Upper lobe of right lung (tissue), 1 donor: ENCODE data around the gene OR8S1. TPM values are rescaled to one million over a fixed set of nuclear protein-coding genes. Genes with fewer than 3 reads are reported as not detected.
"Not testable (repeated sequence)": the region's sequence is repeated elsewhere in the genome, so short reads cannot be mapped to it uniquely, and the experiment has no call there.

Experiments used
- ATAC-seq: fragments of 200-7000 bp; cut with Tn5 transposase; one replicate; pipeline ENCODE4 v1.9.1; 2020; ENCODE audit warnings: mild to moderate bottlenecking, moderate library complexity
- DNase-seq: peaks from one replicate; pipeline ENCODE4 v3.0.0-alpha.2; 2020
- H3K27ac ChIP-seq: fragments of 200-600 bp; one replicate; pipeline ENCODE4 v1.8.0; 2022
- H3K27me3 ChIP-seq: fragments of 200-600 bp; one replicate; pipeline ENCODE4 v1.8.0; 2022; ENCODE audit warnings: mild to moderate bottlenecking
- H3K36me3 ChIP-seq: fragments of 200-600 bp; one replicate; pipeline ENCODE4 v1.8.0; 2022
- H3K4me1 ChIP-seq: fragments of 200-600 bp; one replicate; pipeline ENCODE4 v1.8.0; 2022
- H3K4me3 ChIP-seq: fragments of 200-600 bp; one replicate; pipeline ENCODE4 v1.8.0; 2022; ENCODE audit warnings: mild to moderate bottlenecking
- H3K9me3 ChIP-seq: fragments of 200-600 bp; one replicate; pipeline ENCODE4 v1.8.0; 2022
- CTCF ChIP-seq: fragments of 200-600 bp; IDR thresholded peaks from one replicate; pipeline ENCODE4 v1.8.0; 2022; ENCODE audit warnings: antibody characterized with exemption
- intact Hi-C: fragments of 100-400 bp; cut with DNase I; formaldehyde crosslinking; loops from one replicate; pipeline ENCODE4 v1.11.0; 2022
- total RNA-seq: library from RNA; stranded (reverse); fragmentation: NEBNext Ultra II Directional; extraction: Animal tissue kit (Norgen Biotek cat#: 25700); gene quantifications from one replicate; pipeline ENCODE4 v1.2.1, GENCODE V29; 2021
- donor health status: DM: no; HTN: yes; CAD: no; lungs with severe emphysema.

The OR8S1 gene
- total RNA-seq, 1 donor from 2014 or later = not detected

DNA sequence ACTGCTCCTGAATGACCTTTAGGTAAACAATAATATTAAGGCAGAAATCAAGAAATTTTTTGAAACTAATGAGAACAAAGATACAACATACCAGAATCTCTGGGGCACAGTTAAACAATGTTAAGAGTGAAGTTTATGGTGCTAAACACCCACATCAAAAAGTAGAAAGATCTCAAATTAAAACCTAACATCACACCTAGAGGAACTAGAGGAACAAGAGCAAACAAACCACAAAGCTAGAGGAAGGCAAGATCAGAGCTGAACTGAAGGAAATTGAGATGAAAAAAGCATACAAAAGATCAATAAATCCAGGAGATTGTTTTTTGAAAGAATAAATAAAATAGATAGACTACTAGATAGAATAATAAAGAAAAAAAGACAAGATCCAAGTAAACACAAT, 7.2 kb downstream of the OR8S1 start:
- Histone ChIP-seq H3K27me3 (no peaks in the 10 kb centered on the region), H3K9me3 (no peaks in the 10 kb centered on the region), H3K4me3 (no peak overlapping the region), H3K36me3 (no peaks in the 10 kb centered on the region), H3K4me1 (no peaks in the 10 kb centered on the region), H3K27ac (no peak overlapping the region)
- DNase-seq (no peak), ATAC-seq (no peak)
- TF ChIP-seq CTCF = no peak
- intact Hi-C loops = no loop called here

GRCh38 chr12:48536602-48537001, 11.2 kb downstream of the OR8S1 start:
- Histone ChIP-seq H3K27ac (no peak overlapping the region), H3K36me3 (no peaks in the 10 kb centered on the region), H3K9me3 (no peaks in the 10 kb centered on the region), H3K4me1 (no peaks in the 10 kb centered on the region), H3K4me3 (no peak overlapping the region), H3K27me3 (no peaks in the 10 kb centered on the region)
- ATAC-seq = no peak
- no peak for TF ChIP-seq CTCF
- intact Hi-C loops = no loop called here
- no peak for DNase-seq

- H3K4me1 ChIP-seq = no peaks in the 10 kb centered on the region
- H3K9me3 ChIP-seq = no peaks in the 10 kb centered on the region
- peak; percentile 71 for DNase-seq
- H3K27ac ChIP-seq = no peak overlapping the region
- H3K27me3 ChIP-seq = no peaks in the 10 kb centered on the region
- TF ChIP-seq CTCF = peak; percentile 64
- no peak overlapping the region for H3K4me3 ChIP-seq
- ATAC-seq = peak; percentile 84
- H3K36me3 ChIP-seq = no peaks in the 10 kb centered on the region
- intact Hi-C loops = no loop called here
Observed at GRCh38 chr12:48542300-48542928, 17.0 kb downstream of the OR8S1 start.

GRCh38 chr12:48545833-48546469, 20.5 kb downstream of the OR8S1 start:
- Histone ChIP-seq H3K27me3 (no peaks in the 10 kb centered on the region), H3K9me3 (no peaks in the 10 kb centered on the region), H3K36me3 (no peaks in the 10 kb centered on the region), H3K4me3 (no peak overlapping the region), H3K27ac (no peak overlapping the region), H3K4me1 (no peaks in the 10 kb centered on the region)
- ATAC-seq (no peak), DNase-seq (no peak)
- TF ChIP-seq CTCF = no peak
- intact Hi-C loops = no loop called here

GRCh38 chr12:48547012-48547411, 21.6 kb downstream of the OR8S1 start:
- intact Hi-C loops, H3K36me3 ChIP-seq, H3K4me1 ChIP-seq, H3K27me3 ChIP-seq, H3K4me3 ChIP-seq, ATAC-seq, DNase-seq, H3K27ac ChIP-seq, H3K9me3 ChIP-seq: not testable (repeated sequence)

DNA sequence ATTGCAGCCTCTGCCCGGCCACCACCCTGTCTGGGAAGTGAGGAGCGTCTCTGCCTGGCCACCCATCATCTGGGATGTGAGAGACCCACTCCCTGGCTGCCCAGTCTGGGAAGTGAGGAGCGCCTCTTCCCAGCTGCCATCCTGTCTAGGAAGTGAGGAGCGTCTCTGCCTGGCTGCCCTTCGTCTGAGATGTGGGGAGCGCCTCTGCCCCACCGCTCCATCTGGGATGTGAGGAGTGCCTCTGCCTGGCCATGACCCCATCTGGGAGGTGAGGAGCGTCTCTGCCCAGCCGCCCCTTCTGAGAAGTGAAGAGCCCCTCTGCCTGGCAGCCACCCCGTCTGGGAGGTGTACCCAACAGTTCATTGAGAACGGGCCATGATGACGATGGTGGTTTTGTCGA, 26.2 kb downstream of the OR8S1 start:
- H3K4me1 ChIP-seq, intact Hi-C loops, H3K36me3 ChIP-seq, H3K4me3 ChIP-seq, H3K27me3 ChIP-seq, DNase-seq, ATAC-seq, H3K27ac ChIP-seq, H3K9me3 ChIP-seq: not testable (repeated sequence)

GRCh38 chr12:48553666-48554343, 28.4 kb downstream of the OR8S1 start:
- H3K27ac ChIP-seq, H3K4me3 ChIP-seq, H3K9me3 ChIP-seq, intact Hi-C loops, H3K36me3 ChIP-seq, H3K27me3 ChIP-seq, H3K4me1 ChIP-seq: not testable (repeated sequence)
- DNase-seq (peak; percentile 80), ATAC-seq (peak; percentile 54)
